GM18498 (cell line): Measurements from ENCODE around the gene MSI2.

Experiments
- ATAC-seq: cut with Tn5 transposase; IDR thresholded peaks from one replicate; pipeline ENCODE4 v1.9.1; 2021; ENCODE audit warnings: mild to moderate bottlenecking, moderate library complexity; ENCODE audit not compliant: unreplicated experiment

The MSI2 gene

DNA sequence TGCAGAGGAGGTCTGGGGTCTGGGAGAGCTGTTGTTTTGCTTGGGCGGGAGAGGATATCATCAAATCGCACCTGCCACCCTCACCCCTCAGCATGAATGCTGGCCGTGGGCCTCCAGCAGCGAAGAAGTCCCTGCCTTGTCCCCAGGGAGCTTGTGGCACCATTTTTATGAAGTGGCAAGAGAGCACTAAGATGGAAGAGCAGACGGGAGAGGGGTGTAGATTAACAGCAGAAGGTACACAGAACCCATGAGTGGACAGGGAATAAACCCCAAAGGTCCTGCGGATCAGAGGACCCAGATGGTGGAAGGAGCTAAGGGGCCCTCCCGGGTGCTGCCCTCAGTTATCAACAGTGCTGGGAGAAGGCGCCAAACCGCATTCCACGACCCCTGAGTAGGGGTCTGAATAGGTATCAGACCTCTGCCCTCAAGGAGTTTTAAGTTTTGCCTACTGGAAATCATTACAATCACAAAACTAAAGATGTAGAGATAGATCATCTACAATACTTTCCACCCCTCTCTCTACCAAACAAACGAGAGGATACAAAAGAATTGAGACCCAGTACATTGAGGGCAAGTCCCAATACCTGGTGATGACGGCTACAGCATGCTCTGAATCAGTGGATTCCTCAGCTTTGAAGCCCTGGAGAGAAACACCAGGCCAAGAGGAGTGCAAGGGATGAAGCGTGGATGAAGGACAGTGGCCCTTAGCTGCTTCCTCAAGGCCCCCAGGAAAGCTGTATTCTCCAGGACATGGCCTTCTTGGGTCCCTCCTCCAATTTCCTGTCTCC is 428.6 kb downstream of the MSI2 start:
- ATAC-seq = no peak

DNA sequence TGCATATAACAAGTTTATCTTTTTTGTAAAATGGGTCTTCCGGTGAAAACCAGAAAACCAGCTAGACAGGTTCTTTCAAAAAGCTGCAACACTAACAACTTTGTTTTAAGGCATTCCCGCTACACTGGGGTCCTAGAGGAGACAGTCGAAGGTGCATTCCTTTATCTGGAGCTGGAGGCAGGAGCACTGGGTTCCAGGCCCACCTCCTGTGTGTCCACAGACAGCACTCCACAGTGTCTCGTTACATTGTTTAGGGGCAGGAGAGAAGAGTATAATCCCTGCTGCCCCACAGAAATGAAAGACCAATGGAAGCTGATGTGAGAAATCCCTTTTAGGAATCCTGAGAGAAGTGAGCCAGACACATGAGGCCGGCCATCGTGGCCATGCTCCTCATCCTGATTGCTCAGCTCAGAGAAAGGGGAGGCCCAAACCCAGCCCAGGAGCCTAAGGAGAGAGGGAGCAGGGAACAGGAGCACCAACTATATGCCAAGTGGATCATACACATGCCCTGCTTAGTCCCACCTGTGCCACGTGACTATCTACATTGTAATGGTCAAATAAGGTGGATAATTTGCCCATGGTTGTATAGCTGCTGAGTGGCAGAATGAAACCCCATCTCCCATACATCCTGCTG is 429.3 kb downstream of the MSI2 start:
- ATAC-seq = no peak

DNA sequence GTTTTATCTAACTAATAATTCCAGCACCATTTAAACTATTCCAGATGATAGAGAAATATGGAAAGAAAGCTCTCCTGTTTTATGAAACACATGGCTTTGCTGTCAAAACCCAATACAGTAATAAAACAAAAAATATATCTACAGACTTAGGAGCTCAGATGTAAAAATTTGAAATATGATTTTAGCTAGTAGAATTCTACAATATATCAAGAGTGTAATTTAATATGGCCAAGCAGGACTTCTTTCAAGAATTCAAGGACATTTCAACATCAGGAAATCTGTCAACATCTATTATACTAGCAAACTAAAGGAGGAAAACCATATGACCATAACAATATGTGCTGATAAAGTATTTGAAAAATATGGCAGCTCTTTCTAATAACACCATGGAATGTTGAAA is 431.3 kb downstream of the MSI2 start:
- no peak for ATAC-seq

DNA sequence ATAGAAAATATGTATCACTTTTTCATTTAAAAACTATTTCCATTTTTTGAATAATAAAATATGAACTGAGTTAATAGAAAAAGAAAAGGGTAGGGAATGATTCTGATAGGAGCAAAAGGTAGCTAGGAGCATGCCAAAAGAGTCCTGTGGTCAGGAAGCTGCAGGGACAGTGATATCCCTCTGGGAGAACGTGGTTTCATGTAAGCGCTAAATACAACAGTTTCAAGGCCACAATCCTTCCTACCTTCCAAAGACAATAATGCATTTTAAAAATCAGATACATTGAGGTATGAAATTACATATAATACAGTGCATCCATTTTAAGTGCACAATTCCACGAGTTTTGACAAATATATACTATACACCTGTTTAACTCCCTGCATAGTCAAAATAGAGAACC is 432.9 kb downstream of the MSI2 start:
- no peak for ATAC-seq

DNA sequence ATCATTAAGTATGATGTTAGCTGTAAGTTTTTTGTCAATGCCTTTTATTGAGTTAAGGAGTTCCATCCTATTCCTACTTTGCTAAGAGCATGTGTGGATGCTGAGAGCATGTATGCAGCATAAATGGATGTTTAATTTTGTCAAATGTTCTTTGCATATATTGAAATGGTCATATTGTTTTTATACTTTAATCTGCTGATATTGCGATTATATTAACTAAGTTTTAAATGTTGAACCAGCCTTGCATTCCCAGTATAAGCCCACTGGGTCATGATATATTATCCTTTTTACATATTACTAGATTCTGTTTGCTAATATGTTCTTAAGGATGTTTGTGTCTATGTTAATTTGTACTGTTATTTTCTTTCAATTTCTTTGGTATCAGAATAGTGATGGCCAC is 435.6 kb downstream of the MSI2 start:
- no peak for ATAC-seq

DNA sequence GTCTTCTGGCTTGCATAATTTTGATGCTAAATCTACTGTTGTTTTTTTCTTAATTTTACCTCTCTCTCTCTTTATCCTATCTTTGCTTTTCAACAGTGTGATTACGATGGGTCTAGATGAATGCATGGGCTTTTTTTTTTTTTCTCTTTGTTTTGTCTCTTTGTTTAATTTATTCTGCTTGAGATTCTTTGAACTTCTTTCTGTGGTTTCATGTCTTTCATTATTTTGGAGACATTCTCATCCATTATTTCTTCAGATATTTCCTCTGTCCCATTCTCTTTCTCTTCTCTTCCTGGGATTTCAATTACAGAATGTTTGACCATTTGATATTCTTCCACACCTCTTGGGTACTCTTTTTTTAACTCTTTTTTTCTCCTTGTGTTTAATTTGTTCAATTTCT is 436.4 kb downstream of the MSI2 start:
- ATAC-seq = no peak

DNA sequence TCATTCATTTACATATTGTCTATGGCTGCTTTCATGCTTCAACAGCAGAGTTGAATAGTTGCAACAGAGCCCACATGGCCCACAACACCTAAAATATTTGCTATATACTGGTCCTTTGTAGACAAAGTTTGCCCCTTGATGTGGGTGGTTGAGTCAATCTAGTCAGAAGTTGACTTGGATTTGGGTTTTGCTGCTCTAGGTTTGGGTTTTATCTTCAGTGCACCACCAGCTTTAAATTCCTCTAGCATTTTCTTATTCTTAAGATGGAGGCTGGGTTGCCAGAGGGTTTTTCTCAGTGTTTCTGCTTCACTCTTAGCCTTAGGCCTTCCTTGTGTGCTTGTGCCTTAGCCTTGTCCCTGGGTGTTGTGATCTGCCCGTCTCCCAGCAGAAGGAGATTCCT is 437.7 kb downstream of the MSI2 start:
- no peak for ATAC-seq

DNA sequence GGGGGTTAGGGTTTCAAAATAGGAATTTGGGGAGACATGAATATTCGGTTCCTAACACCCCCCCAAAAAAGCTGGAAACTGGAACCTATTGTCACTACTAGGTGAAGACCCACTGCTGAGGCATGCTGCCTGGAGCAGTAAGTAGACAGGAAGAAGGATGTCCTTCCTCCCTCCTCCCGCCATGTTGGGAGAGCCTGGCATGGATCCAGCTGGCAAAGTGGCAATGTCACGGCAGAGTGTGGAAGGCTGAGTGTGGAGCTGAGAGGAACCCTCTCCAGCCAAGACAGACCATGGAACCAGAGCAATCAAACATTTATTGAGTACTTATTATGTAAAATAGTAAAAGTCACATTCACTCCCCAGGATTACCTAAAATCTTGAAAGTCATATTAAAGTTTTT is 439.7 kb downstream of the MSI2 start:
- no peak for ATAC-seq

DNA sequence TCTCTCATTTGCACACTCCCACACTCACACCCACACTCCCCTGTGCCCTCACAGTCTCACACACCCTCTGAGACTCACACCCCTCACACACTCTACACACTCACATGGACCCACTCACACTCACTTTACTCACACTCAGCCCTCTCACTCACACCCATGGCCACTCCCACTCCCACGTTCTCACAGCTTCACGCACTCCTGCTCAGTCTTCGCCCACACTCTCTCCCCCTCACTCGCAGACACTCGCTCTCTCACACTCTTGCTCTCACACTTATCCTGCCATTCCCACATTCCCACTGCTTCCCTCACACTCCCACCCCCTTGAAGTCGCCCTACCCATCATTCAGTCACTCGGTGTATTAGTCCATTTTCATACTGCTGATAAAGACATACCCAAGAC is 440.9 kb downstream of the MSI2 start:
- no peak for ATAC-seq

DNA sequence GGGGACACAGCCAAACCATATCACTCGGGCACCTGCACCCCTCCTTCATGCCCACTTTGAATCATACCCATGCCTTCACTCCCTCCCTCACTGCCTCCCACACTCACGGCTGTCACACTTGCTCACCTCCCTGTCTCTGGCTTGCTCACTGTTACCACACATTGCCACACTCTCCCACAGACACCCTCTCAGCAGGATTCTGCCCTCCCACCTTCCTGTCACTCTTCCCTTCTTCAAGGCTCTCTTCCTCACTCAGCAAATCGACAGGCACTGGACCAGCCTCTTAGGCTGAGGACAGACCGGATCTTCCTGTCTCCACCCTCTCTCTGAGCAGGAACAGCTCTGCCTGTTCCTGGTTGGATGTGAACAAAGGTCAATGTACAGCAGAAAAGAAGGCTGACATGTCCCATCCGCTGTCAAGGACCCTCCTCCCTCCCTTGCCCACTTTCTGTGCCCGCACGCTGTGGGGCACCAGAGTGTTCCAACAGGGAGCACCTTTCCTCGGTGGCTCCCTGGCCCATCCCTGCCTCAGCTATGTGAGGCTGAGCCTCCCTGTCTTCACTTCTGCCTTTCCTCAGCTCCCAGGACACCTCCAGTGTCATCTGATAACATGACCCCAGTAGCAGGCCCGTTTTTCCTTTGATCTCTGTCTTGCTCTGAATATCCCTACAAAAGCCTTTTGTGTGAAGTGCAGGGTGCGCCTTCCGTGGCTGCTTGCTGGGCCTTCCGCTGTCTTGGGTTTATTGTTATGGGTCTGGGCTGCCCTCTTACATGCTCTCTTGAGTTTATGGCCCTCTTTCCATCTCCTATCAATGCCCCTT is 441.8 kb downstream of the MSI2 start:
- ATAC-seq = no peak

DNA sequence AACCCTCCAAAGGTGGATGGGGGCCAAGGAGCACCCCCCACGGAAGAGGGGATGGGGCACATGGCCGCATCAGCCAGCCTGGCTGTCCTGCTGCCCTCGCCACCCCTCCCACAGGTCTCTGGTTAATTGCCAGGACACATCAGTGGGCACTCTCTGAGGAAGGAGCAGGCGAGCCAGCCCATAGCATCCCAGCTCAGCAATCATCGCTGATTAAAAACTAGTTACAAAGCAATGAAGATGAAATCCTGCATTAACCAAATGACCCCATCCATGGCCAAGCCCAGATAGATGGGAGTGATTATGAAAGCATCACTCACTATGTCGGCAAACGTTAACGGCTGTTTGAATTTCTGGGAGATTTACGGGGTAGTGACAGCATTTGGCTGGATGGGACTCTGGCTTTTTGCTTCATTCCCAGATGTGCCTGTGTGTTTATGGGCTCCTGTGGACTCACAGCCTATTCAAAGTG is 443.5 kb downstream of the MSI2 start:
- no peak for ATAC-seq

DNA sequence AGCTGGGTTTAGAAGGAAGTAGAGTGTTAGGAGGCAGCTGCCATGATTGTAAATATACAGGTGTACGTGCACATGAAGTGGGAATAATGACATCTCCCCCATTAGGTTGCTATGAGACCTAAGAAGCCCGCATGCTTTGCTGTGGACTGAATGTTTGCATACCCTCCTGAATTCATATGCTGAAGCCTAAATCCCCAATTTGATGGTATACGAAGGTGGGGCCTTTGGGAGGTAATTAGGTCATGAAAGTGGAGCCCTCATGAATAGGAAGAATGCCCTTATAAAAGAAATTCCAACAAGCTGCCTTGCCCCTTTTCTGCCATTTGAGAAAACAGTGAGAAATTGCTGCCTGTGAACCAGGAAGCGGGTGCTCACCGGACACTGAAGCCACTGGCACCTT is 444.8 kb downstream of the MSI2 start:
- no peak for ATAC-seq

DNA sequence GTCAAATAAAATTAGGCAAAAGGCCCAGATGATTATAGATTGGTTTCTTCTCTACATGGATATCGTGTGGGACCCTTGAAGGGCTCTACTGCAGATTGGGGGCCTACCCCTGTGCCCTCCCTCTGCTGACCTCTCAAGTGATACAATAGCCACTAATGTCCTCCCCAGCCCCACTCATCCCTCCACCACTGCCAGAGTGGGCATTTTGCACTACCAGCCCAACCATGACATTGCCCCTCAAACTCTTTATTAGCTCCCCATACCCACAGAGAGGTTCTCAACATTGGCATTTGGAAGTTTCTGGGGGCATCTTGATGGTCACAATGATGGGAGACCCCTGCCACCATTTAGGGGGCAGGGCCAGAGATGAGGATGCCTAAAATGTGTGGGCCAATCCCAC is 446.9 kb downstream of the MSI2 start:
- ATAC-seq = no peak

DNA sequence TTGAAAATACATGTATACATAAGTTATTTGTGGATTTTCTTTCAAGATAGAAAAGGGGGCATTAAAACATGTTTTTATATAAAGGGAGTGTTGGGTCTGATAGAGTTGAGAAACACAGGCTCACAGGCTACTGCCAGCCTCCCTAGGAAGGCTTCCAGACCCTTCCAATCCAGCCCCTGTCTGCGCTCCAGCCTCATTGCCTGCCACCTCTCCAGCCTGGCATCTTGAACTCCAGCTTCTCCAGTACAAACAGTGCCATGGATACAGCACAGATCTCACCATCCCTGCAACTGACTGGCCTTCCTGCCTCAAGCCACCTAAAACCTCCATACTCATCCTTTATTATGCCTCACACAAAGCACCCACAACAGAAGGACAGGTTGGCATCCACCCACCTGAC is 448.1 kb downstream of the MSI2 start:
- no peak for ATAC-seq

DNA sequence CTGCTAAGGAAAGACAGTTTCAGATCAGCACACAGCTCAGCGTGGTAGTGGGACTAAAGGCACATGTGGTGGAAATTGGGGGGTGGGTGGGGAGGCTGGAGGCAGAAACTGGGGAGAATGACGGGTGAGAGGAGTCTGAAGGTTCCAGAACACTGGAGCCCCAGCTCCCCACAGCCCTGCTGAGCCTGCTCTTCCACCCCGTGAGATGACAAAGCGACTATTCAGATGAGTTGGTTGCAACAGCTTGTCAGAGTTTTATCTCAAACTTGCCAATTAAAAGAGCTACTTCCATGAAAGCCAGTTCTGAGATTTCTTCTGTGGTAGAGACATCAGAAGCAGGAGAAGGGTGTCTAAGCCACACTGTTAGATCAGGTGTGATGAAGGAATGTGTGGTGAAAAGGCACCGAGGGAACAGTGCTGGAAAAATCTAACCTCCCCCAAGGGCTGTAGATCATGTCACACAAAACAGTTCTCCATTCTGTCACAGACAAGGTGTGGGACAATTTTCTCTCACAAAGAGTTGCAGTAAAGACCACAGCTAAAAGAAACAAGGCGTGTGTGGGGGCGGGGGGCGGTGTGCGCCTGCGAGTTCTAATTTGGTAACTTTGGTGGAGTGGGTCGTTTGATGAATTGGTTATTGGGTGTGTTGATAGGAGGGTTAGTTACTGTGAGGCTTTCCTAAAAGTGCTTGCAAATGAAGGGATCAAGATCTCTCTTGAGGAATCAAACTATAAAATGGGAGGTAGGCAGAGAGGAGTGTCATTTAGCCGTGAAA is 449.8 kb downstream of the MSI2 start:
- ATAC-seq = no peak

DNA sequence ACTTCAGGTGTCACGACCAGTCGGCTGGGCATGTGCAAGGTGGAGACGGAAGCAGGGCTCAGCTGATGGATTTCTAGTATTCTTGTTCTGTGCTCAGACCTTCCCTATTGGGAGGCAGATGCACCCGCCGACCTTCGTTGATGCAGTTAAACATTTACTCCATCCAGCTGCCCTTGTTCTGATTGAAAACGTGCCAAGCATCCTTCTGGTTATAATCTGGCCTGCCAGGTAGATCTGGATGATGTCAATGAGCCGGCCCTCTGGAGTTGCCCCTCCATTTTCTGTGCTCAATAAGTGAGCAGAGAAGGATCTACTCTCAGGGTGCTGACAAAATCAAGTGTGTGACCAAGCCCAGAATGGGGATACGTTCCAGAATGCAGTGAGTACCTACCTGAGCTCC is 450.4 kb downstream of the MSI2 start:
- ATAC-seq = no peak

DNA sequence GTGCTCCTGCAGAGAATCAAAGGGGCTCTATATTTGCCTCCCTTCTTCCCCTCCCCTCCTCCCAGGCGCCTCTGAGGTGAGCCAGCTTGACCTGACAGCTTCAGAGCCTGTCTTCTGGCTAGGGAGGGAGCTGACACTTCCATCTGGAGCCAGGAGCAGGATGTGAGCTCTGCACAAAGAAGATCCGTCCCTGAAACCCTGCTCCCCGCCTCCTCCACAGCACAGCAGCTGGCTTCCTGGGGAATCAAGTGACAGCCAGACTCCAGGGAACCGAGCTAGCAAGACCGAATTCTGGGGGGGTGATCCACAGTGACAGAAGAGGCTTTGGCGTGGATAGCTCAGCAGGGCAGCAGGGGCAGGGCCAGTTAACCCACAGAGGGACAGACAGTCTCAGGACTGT is 451.6 kb downstream of the MSI2 start:
- no peak for ATAC-seq

DNA sequence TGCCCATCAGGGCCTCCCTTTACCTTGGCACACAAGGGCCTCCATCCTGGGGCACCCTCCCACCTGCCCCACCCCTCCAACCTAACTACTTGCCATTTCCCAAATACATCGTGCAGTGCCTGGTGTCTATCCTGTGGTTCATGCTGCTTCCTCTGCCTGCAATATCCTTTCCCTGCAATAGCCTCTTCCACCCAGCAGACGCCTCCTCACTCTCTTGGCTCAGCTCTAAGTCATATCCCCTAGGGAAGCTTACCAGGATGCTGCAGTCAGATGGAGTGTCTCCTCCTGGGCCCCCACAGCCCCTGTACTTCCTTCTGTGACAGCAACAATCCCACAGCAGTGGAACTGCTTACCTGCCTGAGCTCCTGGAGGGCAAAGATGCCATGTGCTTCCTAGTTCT is 452.1 kb downstream of the MSI2 start:
- no peak for ATAC-seq

DNA sequence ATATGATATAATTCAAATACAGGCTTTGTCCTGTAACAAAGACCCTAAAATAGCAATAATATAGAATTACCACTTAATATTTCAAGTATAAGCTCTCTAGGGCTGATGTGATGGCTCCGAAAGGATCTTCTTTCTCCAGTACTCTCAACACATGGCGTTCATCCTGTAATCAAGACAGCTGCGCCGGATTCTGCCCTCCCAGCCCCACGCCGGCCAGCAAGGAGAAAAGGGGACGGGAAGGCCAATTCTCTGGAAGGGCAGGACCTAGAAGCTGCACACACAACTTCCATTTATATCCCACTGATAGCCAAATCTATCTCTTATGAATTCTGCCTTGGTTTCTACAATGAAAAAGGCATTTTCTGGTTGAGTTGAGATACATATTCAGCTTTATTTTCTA is 456.8 kb downstream of the MSI2 start:
- ATAC-seq = no peak

DNA sequence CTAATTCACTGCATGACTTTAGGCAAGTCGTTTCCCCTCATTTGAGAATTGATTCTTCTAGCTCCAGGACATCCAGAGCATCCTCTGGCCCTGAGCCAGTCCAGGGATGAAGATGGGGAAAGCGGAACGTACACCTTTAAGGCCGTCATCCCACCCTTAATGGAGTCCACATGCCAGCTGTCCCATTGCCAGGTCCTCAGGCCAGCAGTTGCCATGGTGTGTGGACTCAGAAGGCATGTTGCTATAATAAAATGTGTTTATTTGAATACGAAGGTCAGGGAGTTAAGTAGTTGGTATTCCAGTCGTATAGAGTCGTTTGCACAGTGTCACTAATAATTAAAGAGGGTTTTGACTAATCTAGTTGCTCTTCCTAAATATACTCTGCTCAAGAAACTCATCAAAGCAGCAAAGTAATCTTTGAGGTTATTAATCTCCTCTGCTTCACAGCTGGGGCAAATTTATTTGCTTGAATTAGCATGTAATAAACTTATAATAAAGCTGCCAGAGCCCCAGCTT is 458.4 kb downstream of the MSI2 start:
- no peak for ATAC-seq

DNA sequence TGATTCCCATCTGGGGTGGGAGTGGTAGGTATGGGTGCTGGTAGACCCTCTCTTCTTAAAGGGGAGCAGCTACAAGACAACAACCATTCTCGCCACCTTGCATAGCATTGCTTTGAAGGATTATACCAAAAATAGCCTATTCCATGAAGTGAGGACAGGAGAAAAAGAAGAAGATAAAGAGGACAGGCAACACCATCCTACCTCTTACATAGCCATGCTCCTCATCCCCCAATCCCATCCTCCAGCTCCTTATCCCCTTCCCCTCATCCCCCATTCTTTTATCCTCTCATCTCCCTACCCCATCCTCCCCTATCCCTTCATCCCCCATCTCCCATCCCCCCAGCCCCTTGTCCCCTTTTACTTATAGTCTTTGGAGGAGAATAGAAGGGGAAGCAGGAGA is 459.7 kb downstream of the MSI2 start:
- no peak for ATAC-seq
